Thyroid gland (tissue), 4 donors: ENCODE data around the gene SLC35F1.

ENCODE experiments used
- POLR2A ChIP-seq, 2 donors: fragments of 450-650 bp; IDR thresholded peaks; one replicate each; pipeline ENCODE4 v1.6.1; 2017; ENCODE audit warnings: antibody characterized with exemption in 2 of 2, mild to moderate bottlenecking in 2 of 2, moderate library complexity in 1 of 2
- TF ChIP-seq, protein P1 (sequence below), 6 experiments: fragments of 200-600 bp in 3 of 6; fragments of 450-650 bp in 3 of 6; sonication (generic) in 3 of 6; IDR thresholded peaks; one replicate each; pipeline ENCODE4 v1.5.1; 2016 to 2019; ENCODE audit warnings: antibody characterized with exemption in 6 of 6, mild to moderate bottlenecking in 2 of 6, inconsistent platforms in 1 of 6, moderate library complexity in 1 of 6

DNA sequence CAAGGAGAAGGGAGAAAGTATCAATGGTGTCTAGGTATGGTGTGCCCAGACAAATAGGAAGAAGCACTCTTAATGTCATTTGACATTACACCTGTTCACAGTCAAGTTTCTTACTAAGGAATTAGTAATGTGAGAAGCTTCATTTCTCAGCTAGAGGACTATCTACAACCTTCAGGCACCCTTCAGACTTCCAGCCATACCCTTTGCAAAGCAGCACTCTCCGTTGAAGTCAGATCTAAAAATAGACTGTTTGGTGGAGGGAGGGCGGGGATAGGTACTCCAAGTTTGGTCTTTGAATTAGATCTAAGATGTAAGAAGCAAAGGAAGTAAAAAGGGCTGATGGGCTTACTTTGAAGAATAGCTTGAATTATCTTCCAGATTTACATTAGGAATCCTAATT is 311.1 kb downstream of the SLC35F1 start:
- no peak for TF ChIP-seq POLR2A (IDR thresholded peaks at IDR 0.05)
- TF ChIP-seq, protein P1, sequence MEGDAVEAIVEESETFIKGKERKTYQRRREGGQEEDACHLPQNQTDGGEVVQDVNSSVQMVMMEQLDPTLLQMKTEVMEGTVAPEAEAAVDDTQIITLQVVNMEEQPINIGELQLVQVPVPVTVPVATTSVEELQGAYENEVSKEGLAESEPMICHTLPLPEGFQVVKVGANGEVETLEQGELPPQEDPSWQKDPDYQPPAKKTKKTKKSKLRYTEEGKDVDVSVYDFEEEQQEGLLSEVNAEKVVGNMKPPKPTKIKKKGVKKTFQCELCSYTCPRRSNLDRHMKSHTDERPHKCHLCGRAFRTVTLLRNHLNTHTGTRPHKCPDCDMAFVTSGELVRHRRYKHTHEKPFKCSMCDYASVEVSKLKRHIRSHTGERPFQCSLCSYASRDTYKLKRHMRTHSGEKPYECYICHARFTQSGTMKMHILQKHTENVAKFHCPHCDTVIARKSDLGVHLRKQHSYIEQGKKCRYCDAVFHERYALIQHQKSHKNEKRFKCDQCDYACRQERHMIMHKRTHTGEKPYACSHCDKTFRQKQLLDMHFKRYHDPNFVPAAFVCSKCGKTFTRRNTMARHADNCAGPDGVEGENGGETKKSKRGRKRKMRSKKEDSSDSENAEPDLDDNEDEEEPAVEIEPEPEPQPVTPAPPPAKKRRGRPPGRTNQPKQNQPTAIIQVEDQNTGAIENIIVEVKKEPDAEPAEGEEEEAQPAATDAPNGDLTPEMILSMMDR (IDR thresholded peaks at IDR 0.05): no peak
